Calu3 (cell line): ENCODE data around the gene ELAC1. TPM values are rescaled to one million over a fixed set of nuclear protein-coding genes. Genes with fewer than 3 reads are reported as not detected.

Experiments used
- BruUV-seq: library from RNA; stranded (reverse); fragments of 400-500 nt; replicated peaks from 2 replicates; lab custom pipeline; 2021; lab: Mats Ljungman, UMichigan
- CTCF ChIA-PET: fragments of 300-600 bp; sonication (Branson Sonifier 250); formaldehyde crosslinking; loops from one replicate; lab custom pipeline; 2022; ENCODE audit warnings: antibody characterized with exemption; lab: Charles Lee
- DNase-seq: peaks from one replicate; pipeline ENCODE4 v3.0.0; 2022
- H3K27ac Mint-ChIP-seq: one replicate; pipeline ENCODE4 v1.8.0; 2022; ENCODE audit warnings: mixed read lengths; ENCODE audit not compliant: unreplicated experiment
- H3K27me3 Mint-ChIP-seq: one replicate; pipeline ENCODE4 v1.8.0; 2022; ENCODE audit warnings: mixed read lengths; ENCODE audit not compliant: unreplicated experiment
- H3K36me3 Mint-ChIP-seq: one replicate; pipeline ENCODE4 v1.8.0; 2022; ENCODE audit warnings: mild to moderate bottlenecking, moderate library complexity, mixed read lengths; ENCODE audit not compliant: insufficient read depth, unreplicated experiment
- H3K4me1 Mint-ChIP-seq: one replicate; pipeline ENCODE4 v1.8.0; 2022; ENCODE audit warnings: mild to moderate bottlenecking, low read depth, mixed read lengths; ENCODE audit not compliant: unreplicated experiment
- H3K4me3 Mint-ChIP-seq: one replicate; pipeline ENCODE4 v1.8.0; 2022; ENCODE audit warnings: mild to moderate bottlenecking, low read depth, moderate library complexity, mixed read lengths; ENCODE audit not compliant: unreplicated experiment
- H3K9me3 Mint-ChIP-seq: one replicate; pipeline ENCODE4 v1.8.0; 2022; ENCODE audit warnings: low read depth, mixed read lengths; ENCODE audit not compliant: unreplicated experiment
- intact Hi-C: fragments of 100-400 bp; cut with micrococcal nuclease; formaldehyde crosslinking; loops from one replicate; pipeline ENCODE4 v1.10.0; 2022; ENCODE audit not compliant: unreplicated experiment
- total RNA-seq: library from RNA; stranded (reverse); gene quantifications from 2 replicates; pipeline ENCODE4 v1.2.3, GENCODE V29; 2022
- TF ChIP-seq, protein P1 (sequence below): fragments of 200-600 bp; IDR thresholded peaks from one replicate; pipeline ENCODE4 v1.8.0; 2022; ENCODE audit warnings: antibody characterized with exemption; ENCODE audit not compliant: unreplicated experiment

The ELAC1 gene
- total RNA-seq, 1 experiment from 2014 or later = 12.4 TPM

DNA sequence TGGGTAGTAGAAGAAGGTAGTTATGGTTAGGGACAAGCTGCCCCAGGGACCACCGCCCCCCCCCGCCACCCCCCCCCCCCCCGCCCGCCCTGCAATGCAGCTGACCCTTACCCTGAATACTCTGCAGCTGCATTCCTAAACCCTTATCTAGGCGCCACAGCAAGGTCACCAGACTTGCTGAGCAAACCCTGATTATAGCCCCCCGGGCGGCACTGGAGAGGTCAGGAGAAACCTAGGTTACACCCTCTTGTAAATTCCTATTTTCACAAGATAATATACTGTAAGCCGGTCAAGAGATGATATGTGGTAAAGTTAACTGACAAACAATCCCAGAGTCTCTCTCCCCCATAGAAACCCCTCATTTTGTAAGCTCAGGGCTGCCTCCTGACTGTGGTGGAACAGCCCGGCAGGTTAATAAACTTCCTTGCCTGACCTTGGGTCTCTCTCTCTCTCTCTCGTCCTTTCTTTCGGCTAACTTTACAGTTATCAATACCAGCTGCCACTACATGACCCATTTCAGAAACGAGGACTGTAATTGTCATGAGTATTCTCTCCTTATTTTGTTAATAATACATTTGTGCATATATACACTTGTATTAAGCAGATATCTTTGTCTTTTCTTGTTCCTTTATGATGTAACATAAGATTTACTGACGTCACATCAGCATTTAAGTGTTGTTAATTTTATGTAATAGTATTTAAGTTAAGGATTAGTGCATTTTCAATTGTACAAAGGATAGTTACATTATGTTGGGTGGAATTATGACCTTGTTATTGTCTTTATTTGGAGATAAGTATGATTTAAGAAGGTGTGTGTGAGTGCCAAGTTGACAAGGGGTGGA lies 39.3 kb downstream of the ELAC1 start:
- Mint-ChIP-seq H3K36me3 (no peaks in the 10 kb centered on the region), H3K27me3 (no peaks in the 10 kb centered on the region), H3K9me3 (no peaks in the 10 kb centered on the region), H3K27ac (no peak overlapping the region), H3K4me3 (no peak overlapping the region), H3K4me1 (no peaks in the 10 kb centered on the region)
- DNase-seq = no peak
- BruUV-seq = no TSS peak
- intact Hi-C loops = no loop called here
- CTCF ChIA-PET = no interaction called here
- TF ChIP-seq, protein P1, sequence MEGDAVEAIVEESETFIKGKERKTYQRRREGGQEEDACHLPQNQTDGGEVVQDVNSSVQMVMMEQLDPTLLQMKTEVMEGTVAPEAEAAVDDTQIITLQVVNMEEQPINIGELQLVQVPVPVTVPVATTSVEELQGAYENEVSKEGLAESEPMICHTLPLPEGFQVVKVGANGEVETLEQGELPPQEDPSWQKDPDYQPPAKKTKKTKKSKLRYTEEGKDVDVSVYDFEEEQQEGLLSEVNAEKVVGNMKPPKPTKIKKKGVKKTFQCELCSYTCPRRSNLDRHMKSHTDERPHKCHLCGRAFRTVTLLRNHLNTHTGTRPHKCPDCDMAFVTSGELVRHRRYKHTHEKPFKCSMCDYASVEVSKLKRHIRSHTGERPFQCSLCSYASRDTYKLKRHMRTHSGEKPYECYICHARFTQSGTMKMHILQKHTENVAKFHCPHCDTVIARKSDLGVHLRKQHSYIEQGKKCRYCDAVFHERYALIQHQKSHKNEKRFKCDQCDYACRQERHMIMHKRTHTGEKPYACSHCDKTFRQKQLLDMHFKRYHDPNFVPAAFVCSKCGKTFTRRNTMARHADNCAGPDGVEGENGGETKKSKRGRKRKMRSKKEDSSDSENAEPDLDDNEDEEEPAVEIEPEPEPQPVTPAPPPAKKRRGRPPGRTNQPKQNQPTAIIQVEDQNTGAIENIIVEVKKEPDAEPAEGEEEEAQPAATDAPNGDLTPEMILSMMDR = no peak

DNA sequence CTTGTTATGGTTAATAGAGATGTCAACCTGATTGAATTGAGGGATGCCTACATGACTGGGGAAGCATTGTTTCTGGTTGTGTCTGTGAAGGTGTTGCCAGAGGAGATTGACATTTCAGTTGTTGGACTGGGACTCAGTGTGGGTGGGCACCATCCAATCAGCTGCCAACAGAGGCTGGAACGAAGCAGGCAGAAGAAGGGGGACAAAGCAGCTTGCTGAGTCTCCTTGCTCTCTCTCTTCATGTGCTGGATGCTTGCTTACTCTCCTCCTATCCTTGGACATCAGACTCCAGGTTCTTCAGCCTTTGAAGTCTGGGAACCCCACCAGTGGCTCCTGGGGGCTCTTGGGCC lies 39.9 kb downstream of the ELAC1 start:
- no TSS peak for BruUV-seq
- Mint-ChIP-seq H3K4me1 (no peaks in the 10 kb centered on the region), H3K36me3 (no peaks in the 10 kb centered on the region), H3K4me3 (no peak overlapping the region), H3K27ac (no peak overlapping the region), H3K27me3 (no peaks in the 10 kb centered on the region), H3K9me3 (no peaks in the 10 kb centered on the region)
- intact Hi-C loops = no loop called here
- TF ChIP-seq, protein P1 = no peak
- CTCF ChIA-PET = no interaction called here
- DNase-seq = no peak

DNA sequence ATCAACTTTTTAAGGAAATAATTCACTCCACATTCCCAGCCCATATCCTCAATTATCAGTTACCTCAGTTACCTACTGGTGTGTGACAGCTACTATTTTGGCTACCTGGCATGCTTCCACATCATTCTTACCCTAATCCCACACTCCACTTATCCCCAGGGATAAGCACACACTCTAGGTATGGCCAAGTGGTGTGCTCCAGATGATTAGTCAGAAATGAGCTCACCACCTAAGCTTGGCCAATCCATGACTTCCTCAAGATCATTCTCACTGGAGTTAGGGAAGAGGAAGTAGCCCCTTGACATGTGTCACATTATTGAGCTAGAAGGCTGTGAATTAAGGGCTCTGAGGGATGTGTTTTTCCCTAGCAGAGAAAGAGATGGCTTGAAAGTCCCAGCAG lies 41.2 kb downstream of the ELAC1 start:
- Mint-ChIP-seq H3K9me3 (no peaks in the 10 kb centered on the region), H3K4me3 (no peak overlapping the region), H3K4me1 (no peaks in the 10 kb centered on the region), H3K27me3 (no peaks in the 10 kb centered on the region), H3K36me3 (no peaks in the 10 kb centered on the region), H3K27ac (no peak overlapping the region)
- BruUV-seq = no TSS peak
- intact Hi-C loops = no loop called here
- TF ChIP-seq, protein P1 = no peak
- CTCF ChIA-PET = interaction anchor here (0.6 kb wide), 1 partner anchor 14 kb away, joined by 3 read pairs; no protein-coding TSS in a partner anchor
- no peak for DNase-seq

DNA sequence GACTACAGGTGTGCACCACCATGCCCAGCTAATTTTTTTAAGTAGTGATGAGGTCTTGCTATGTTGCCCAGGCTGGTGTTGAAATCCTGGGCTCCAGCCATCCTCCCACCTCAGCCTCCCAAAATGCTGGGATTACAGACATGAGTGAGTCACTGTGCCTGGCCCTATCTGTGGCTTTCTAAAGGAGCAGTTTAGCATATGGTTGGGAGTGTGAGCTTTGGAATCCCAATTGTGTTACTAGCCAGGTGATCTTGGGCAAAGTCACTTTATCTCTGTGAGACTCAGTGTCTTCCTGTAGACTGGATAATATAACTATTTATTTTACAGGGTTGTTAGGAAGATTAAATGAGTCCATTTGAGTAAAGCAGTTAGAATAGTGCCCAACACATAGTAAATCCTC lies 42.4 kb downstream of the ELAC1 start:
- no TSS peak for BruUV-seq
- no peaks in the 10 kb centered on the region for H3K27me3 Mint-ChIP-seq
- TF ChIP-seq, protein P1 = no peak
- H3K27ac Mint-ChIP-seq = no peak overlapping the region
- H3K36me3 Mint-ChIP-seq = no peaks in the 10 kb centered on the region
- H3K4me1 Mint-ChIP-seq = no peaks in the 10 kb centered on the region
- no peak for DNase-seq
- intact Hi-C loops = no loop called here
- no peak overlapping the region for H3K4me3 Mint-ChIP-seq
- CTCF ChIA-PET = no interaction called here
- peaks cover 3% of the 10 kb centered on the region for H3K9me3 Mint-ChIP-seq
